GM19035 (cell line): Measurements from ENCODE around the gene SWAP70.
A peak's percentile ranks its signal among the peaks of the same experiment; 100 is the strongest.
"Not testable (repeated sequence)": the region's sequence is repeated elsewhere in the genome, so short reads cannot be mapped to it uniquely, and the experiment has no call there.

Source experiments
- ATAC-seq: cut with Tn5 transposase; IDR thresholded peaks from one replicate; pipeline ENCODE4 v1.9.1; 2021; ENCODE audit not compliant: unreplicated experiment

SWAP70 gene

GRCh38 chr11:9719566-9720289, 55.9 kb downstream of the SWAP70 start:
- no peak for ATAC-seq

- ATAC-seq, result no peak
Observed at GRCh38 chr11:9720290-9720630, 56.4 kb downstream of the SWAP70 start.

DNA sequence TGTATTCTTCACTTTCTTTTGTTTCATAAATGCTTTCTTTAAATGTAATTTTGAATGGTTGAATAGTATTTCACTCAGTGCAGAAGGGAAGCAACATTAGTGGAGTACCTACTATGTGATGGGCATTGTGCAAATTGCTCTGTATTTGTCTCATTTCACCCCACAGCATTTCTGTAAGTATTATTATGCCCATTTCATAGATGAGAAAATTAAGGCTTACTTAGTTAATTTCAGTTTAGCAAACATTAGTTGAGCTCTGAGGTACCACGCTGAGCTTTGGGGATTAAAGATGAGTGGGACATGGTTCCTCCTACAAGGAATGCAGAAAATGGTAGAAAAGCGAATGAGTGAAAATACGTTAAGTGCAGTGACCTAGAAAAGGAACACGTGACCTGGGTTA, 58.1 kb downstream of the SWAP70 start:
- no peak for ATAC-seq

GRCh38 chr11:9722893-9723292, 59.0 kb downstream of the SWAP70 start:
- ATAC-seq, result no peak

- no peak for ATAC-seq
Observed at GRCh38 chr11:9726321-9727022, 62.6 kb downstream of the SWAP70 start.

GRCh38 chr11:9728058-9728457, 64.2 kb downstream of the SWAP70 start:
- ATAC-seq, result no peak

DNA sequence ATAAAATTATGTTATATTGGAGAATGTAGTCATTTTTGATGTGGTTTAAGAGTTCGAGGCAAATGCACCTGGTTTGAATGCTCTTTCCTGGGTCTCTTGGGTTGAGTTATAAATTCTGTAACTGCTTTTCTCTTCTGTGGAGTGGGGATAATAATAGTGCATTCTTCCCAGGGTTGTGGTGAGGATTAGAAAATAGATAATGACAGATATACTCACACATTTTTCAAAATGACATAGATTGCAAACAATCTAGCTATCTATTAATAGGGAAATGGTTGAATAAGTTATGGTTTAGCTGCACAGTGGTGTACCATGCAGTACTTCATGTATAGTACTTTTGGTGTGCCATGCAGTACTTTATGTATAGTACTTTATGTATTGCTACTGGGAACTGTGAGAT, 67.4 kb downstream of the SWAP70 start:
- ATAC-seq, result no peak

GRCh38 chr11:9732453-9732852, 68.6 kb downstream of the SWAP70 start:
- ATAC-seq, result no peak

- no peak for ATAC-seq
Observed at GRCh38 chr11:9733212-9733611, 69.3 kb downstream of the SWAP70 start.

DNA sequence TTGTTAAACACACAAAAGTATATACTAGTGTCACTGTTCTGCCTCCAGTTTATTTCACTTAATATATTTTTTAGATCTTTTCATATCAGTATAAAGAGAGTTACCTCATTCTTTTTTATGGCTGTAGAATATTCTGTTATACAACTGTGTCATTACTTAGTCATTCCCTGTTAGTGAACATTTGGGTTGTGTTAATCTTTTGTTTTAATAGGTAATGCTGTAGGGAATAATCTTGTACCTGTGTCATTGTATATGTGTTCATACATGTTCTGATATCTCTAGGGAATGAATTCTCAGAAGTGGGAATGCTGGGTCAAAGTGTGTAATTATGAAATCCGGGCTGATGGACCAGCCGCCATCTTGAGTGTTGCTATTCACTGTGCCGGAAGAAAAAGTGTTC, 71.4 kb downstream of the SWAP70 start:
- no peak for ATAC-seq

DNA sequence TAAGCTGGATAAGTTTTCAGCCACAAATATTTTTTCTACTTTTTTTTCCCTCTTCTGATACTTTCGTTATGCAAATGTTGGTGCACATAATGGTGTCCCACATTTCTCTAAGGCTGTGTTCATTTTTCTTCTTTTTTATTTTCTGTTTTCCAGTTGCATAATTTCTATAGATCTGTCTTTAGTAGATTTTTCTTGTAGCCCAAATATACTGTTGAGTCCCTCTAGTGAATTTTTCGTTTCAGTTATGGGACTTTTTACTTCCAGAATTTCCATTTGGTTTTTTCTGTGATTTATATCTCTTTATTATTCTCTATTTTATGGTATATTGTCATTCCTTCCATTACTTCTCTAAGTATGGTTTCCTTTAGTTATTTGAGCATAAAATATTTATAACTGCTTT, 72.0 kb downstream of the SWAP70 start:
- ATAC-seq, result no peak

DNA sequence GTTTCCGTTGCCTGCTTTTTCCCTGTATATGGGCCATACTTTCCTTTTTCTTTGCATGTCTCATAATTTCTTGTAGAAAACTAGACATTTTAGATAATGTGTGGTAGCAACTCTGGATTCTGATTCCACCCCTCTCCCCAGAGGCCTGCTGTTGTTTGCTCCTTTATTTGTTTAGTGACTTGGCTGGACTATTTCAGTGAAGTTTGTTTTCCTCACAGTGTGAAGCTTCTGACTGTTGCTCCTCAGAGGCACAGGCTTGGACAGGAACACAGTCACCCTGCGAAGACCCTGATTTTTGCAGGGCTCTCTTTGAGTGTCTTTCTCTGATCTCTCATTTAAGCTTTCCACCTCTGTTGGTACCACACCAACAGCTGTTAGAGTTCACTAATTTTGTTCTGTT, 72.5 kb downstream of the SWAP70 start:
- no peak for ATAC-seq

DNA sequence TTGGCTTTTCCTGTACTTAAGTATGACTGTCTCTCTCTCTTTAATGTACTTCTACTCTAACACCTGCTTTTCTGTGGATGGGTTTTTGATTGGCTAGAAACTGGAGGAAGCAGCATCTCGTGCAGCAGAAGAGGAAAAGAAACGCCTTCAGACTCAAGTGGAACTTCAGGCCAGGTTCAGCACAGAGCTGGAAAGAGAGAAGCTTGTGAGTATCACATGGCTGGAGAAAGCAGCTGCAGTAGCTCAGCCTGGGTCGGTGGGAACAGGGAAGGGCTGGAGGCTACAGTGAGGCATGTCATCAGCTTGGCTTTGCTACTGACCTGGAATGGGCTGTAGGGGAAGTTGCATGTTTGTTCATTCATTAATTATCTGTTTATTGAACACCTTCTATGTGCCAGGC, 74.2 kb downstream of the SWAP70 start:
- ATAC-seq, result no peak

- no peak for ATAC-seq
Observed at GRCh38 chr11:9738707-9739106, 74.8 kb downstream of the SWAP70 start.

DNA sequence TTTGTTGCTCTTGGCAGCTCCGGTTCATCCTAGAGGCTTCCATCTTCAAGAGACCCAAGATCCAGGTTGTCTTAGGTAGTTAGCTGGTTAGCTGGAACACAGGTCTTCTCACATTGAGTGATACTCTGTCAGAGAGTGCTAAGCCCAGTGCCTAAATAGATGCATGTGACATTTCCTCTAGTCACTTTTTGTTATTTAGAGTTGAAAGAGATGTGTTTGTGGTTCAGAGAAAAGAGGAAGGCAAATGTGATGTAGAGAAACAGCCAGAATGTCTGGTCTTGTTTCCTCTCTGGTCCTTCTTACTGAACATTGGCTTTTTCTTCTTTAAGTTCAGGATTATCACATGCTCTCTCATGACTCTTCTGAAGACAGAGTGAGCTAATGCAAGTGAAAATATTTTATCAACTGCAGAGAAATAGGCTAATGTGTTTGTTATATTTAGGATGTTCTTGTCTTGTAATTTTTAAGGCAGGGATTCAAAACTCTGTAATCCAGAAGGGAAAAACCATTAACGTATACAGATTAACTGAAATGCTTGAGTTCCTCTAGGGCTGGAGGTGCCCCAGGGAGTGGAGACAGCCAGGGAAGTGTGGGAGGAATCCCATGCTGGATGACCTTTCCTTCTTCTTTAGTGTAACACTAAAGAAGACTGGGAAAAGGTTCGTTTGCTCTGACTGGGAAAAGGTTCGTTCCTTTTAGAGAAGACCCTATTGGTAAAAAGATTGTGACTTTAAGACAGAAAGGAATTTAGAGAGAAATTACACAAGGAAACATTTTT, 75.4 kb downstream of the SWAP70 start:
- ATAC-seq, result peak; percentile 73

GRCh38 chr11:9740202-9740883, 76.5 kb downstream of the SWAP70 start:
- peak; percentile 46 for ATAC-seq

GRCh38 chr11:9741260-9741659, 77.4 kb downstream of the SWAP70 start:
- ATAC-seq, result no peak

DNA sequence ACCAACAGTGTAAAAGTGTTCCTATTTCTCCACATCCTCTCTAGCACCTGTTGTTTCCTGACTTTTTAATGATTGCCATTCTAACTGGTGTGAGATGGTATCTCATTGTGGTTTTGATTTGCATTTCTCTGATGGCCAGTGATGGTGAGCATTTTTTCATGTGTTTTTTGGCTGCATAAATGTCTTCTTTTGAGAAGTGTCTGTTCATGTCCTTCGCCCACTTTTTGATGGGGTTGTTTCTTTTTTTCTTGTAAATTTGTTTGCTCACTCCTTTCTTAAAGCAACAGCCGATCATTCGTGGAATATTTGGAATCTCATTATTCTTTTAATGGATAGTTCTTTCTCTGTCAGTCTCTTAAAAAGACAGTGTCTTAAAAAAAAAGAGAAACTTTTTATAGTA, 79.6 kb downstream of the SWAP70 start:
- not testable (repeated sequence) for ATAC-seq

DNA sequence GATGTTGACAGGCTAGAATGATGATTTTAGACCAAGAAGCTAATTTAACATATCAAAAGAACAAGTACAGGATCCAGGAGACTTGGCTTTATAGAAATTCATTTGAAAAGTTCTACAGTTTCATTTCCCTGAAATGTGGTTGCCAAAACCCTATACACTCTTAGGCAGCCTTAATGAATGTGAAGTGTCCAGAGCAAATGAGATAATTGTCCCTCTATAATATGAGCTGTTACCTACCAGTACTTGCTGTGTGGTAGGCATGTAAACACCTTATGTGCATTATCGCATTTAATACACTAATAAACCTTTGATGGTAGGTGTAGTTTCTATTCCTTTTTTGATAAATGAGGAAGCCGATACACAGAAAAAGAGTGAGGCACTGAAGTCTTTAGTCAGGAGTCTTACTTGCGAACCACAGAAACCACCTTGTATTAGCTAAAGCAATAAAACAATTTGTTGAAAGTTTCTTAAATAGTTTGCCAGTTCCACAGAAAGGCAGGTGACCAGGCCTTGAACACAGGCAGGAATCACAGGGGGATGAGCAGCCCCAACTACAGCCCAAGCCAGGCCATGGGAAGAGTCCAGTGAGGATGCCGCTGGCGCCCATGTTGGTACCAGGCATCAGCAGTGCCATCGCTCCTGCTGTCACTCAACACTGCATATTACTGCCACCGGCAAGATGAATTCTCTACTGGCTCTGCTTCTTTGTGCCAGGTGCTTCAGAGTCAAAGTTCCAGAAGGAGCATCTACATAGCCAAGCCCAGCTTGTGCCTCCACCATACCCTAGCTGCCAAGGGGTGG, 81.7 kb downstream of the SWAP70 start:
- ATAC-seq, result peak; percentile 62

GRCh38 chr11:9747229-9747628, 83.4 kb downstream of the SWAP70 start:
- no peak for ATAC-seq

DNA sequence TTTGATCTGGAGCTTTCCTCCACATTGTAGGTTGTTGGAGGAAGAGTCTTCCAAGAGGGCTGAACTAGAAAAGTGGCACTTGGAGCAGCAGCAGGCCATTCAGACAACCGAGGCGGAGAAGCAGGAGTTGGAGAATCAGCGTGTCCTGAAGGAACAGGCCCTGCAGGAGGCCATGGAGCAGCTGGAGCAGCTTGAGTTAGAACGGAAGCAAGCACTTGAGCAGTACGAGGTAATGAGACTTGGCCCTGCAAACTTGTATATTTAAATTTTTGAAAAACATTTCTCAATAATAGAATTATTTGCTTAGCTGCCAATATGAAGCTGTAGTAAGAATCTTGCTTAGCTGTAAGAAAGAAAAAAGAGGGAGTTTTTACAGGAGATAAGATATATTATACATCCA, 84.0 kb downstream of the SWAP70 start:
- ATAC-seq, result no peak
